Prostate gland (tissue), 2 donors: ENCODE results near the gene GALNT7. TPM values are rescaled to one million over a fixed set of nuclear protein-coding genes. Genes with fewer than 3 reads are reported as not detected.

Experiments used
- DNase-seq: peaks from one replicate; pipeline ENCODE4 v3.0.0-alpha.2; 2019; ENCODE audit warnings: low spot score
- H3K27ac ChIP-seq, 2 donors: fragments of 200-600 bp; sonication (generic); 2 replicates each; pipeline ENCODE4 v1.5.1; 2017 to 2019
- H3K27me3 ChIP-seq: fragments of 200-600 bp; sonication (generic); replicated peaks from 2 replicates; pipeline ENCODE4 v1.5.1; 2019; ENCODE audit not compliant: insufficient read depth
- H3K36me3 ChIP-seq, 2 donors: fragments of 200-600 bp; sonication (generic); 1 replicate in 1 of 2; 2 replicates in 1 of 2; pipeline versions ENCODE4 v1.5.1 to v1.8.1; 2017 to 2019
- H3K4me1 ChIP-seq: fragments of 200-600 bp; sonication (generic); replicated peaks from 2 replicates; pipeline ENCODE4 v1.5.1; 2019
- H3K4me3 ChIP-seq, 2 donors: fragments of 200-600 bp; sonication (generic); 2 replicates each; pipeline ENCODE4 v1.5.1; 2017 to 2019
- H3K9me3 ChIP-seq: fragments of 200-600 bp; sonication (generic); 2 replicates; pipeline ENCODE4 v1.5.1; 2017
- POLR2A ChIP-seq: fragments of 450-650 bp; IDR thresholded peaks from one replicate; pipeline ENCODE4 v1.6.1; 2016; ENCODE audit warnings: antibody characterized with exemption, mild to moderate bottlenecking
- POLR2AphosphoS5 ChIP-seq: sonication (generic); formaldehyde crosslinking; IDR thresholded peaks from one replicate; pipeline ENCODE4 v1.6.1; 2017; ENCODE audit warnings: antibody characterized with exemption
- WGBS: methylation state at CpG from one replicate; pipeline ENCODE4 v1.1.5; 2018; 5-methylcytosine and 5-hydroxymethylcytosine counted together
- intact Hi-C: fragments of 100-400 bp; cut with DNase I; formaldehyde crosslinking; loops from one replicate; pipeline ENCODE4 v1.14.2; 2022
- total RNA-seq, 2 donors: library from RNA; depleted of rRNA; stranded (reverse); fragments of >200 nt; gene quantifications; one replicate each; pipeline ENCODE4 v1.1.0, GENCODE V29; 2016
- TF ChIP-seq, protein P1 (sequence below), 4 experiments: fragments of 200-600 bp in 2 of 4; fragments of 450-650 bp in 2 of 4; sonication (generic) in 2 of 4; IDR thresholded peaks; 1 replicate in 3 of 4; 2 replicates in 1 of 4; pipeline ENCODE4 v1.5.1; 2016 to 2019; ENCODE audit warnings: antibody characterized with exemption in 4 of 4, mild to moderate bottlenecking in 2 of 4, moderate library complexity in 2 of 4

The GALNT7 gene
- total RNA-seq, 2 donors from 2014 or later, result 45.5 to 109 TPM

DNA sequence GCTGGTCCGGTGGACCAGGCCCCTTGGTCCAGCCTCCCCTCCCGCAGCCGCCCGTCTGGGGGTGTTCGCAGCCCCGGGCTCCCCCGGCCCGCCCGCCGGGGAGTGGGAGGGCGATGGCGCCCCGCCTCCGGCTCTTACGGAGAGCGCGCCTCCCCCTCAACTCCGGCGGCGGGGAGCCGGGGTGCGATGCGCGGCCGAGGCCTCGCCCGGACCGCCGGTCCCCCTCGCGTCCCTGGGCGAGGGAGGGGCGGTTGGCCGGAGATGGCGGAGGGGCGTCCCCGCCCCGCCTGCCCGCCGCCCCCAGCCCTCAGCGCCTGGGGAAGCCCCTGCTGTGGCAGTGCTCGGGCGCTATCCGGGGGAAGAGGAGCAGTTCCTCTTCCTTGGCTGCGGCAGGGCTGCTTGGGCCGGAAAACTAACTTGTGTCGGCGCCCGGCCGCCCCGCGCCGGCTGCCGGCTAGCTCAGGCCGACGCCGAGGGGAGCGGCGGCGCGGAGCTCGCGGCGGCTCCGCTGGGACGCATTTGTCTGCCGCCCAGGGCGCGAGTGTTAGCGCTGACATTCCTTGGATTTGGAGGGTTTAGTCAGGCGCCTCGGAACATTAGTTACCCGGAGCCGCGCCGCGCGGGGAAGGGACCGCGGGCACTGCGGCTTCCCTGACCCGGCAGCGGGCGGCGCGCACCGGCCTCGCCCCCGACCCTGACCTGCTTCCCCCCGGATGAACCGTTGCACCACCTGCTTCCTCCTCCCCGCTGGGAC lies 994 bp downstream of the GALNT7 start:
- DNase-seq, result peak; percentile 28
- no peaks in the 10 kb centered on the region for H3K36me3 ChIP-seq
- TF ChIP-seq POLR2A, result peak; percentile 24
- TF ChIP-seq, protein P1, sequence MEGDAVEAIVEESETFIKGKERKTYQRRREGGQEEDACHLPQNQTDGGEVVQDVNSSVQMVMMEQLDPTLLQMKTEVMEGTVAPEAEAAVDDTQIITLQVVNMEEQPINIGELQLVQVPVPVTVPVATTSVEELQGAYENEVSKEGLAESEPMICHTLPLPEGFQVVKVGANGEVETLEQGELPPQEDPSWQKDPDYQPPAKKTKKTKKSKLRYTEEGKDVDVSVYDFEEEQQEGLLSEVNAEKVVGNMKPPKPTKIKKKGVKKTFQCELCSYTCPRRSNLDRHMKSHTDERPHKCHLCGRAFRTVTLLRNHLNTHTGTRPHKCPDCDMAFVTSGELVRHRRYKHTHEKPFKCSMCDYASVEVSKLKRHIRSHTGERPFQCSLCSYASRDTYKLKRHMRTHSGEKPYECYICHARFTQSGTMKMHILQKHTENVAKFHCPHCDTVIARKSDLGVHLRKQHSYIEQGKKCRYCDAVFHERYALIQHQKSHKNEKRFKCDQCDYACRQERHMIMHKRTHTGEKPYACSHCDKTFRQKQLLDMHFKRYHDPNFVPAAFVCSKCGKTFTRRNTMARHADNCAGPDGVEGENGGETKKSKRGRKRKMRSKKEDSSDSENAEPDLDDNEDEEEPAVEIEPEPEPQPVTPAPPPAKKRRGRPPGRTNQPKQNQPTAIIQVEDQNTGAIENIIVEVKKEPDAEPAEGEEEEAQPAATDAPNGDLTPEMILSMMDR (IDR thresholded peaks at IDR 0.05), result no peak
- intact Hi-C loops, result loop anchor here (5.0 to 10.0 kb wide), 2 partner anchors 85 to 132 kb away; no protein-coding TSS in a partner anchor
- H3K27ac ChIP-seq, result peak overlapping the region; percentile 84 to 90
- no peaks in the 10 kb centered on the region for H3K9me3 ChIP-seq
- under 1% methylated on average over 54 of the region's 92 CpGs for whole genome bisulfite sequencing
- no peaks in the 10 kb centered on the region for H3K4me1 ChIP-seq
- peak overlapping the region; percentile 84 to 87 for H3K4me3 ChIP-seq
- H3K27me3 ChIP-seq, result no peaks in the 10 kb centered on the region

GRCh38 chr4:173170182-173170778 lies 1.7 kb downstream of the GALNT7 start:
- intact Hi-C loops, result loop anchor here (10.0 kb wide), 1 partner anchor 85 kb away; no protein-coding TSS in a partner anchor
- H3K9me3 ChIP-seq, result no peaks in the 10 kb centered on the region
- H3K27me3 ChIP-seq, result no peaks in the 10 kb centered on the region
- WGBS, result 2% methylated on average over 12 of the region's 13 CpGs
- no peaks in the 10 kb centered on the region for H3K4me1 ChIP-seq
- TF ChIP-seq POLR2A, result no peak
- TF ChIP-seq, protein P1 (IDR thresholded peaks at IDR 0.05), result no peak
- TF ChIP-seq POLR2AphosphoS5, result no peak
- no peak for DNase-seq
- peak overlapping the region; percentile 84 to 90 for H3K27ac ChIP-seq
- H3K4me3 ChIP-seq, result peak overlapping the region; percentile 84 to 87
- no peaks in the 10 kb centered on the region for H3K36me3 ChIP-seq

DNA sequence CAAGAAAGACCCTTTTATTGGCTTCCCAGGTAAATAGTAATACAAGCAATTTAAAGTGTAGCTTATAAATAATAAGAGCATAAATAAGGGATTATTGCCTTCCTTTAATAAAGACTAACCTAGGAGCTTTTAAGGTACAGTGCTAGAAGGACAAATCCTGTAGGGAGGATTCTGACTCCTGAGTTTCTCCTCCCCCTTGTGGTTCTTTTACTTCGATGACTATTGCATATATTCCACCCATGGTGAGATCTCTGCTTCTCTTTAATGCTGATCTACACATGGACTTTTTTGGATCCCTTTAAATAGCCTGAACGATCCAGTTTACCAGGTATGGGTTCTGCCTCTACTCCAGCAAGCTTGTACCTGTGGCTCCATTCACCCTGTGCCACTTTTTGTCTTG lies 2.5 kb downstream of the GALNT7 start:
- H3K36me3 ChIP-seq, result no peaks in the 10 kb centered on the region
- H3K4me1 ChIP-seq, result no peaks in the 10 kb centered on the region
- H3K27ac ChIP-seq, result no peak overlapping the region
- intact Hi-C loops, result loop anchor here (10.0 kb wide), 1 partner anchor 84 kb away; no protein-coding TSS in a partner anchor
- H3K9me3 ChIP-seq, result no peaks in the 10 kb centered on the region
- H3K27me3 ChIP-seq, result no peaks in the 10 kb centered on the region
- WGBS, result 38% methylated on average over 2 of the region's 2 CpGs
- no peak for TF ChIP-seq POLR2A
- TF ChIP-seq, protein P1 (IDR thresholded peaks at IDR 0.05), result peak in 2 of 4 experiments; percentile 15 to 34
- peak overlapping the region in 1 of 2 donors; percentile 84 for H3K4me3 ChIP-seq
- no peak for DNase-seq

DNA sequence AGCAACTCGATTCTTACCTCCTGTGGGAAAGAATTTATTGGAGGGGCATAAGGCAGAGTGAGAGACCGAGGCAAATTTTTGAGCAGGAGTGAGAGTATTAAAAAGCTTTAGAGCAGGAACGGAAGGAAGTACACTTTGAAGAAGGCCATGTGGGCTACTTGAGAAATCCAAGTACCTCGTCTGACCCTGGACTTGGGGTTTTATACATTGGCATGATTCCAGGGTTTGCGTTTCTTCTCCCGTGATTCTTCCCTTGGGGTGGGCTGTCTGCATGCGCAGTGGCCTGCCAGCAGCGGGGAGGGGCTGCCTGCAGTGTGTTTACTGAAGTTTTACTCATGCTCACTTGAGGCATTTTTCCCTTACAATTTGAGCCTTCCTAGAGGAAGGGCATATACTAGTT lies 3.4 kb downstream of the GALNT7 start:
- Histone ChIP-seq H3K4me3 (no peak overlapping the region), H3K36me3 (no peaks in the 10 kb centered on the region), H3K9me3 (no peaks in the 10 kb centered on the region), H3K27ac (no peak overlapping the region), H3K27me3 (no peaks in the 10 kb centered on the region), H3K4me1 (no peaks in the 10 kb centered on the region)
- DNase-seq, result no peak
- intact Hi-C loops, result loop anchor here (10.0 kb wide), 1 partner anchor 83 kb away; no protein-coding TSS in a partner anchor
- TF ChIP-seq, protein P1 (IDR thresholded peaks at IDR 0.05), result no peak
- TF ChIP-seq POLR2A (no peak), POLR2AphosphoS5 (no peak)
- 70% methylated on average over 8 of the region's 8 CpGs for WGBS
